HG03045 (cell line): ENCODE measurements around the gene SIN3A.
"Not testable (repeated sequence)": the region's sequence is repeated elsewhere in the genome, so short reads cannot be mapped to it uniquely, and the experiment has no call there.

Source experiments
- ATAC-seq: cut with Tn5 transposase; IDR thresholded peaks from one replicate; pipeline ENCODE4 v1.9.1; 2021; ENCODE audit warnings: mild to moderate bottlenecking, moderate library complexity; ENCODE audit not compliant: unreplicated experiment

Gene SIN3A

GRCh38 chr15:75383986-75384385 is 67.5 kb downstream of the SIN3A start:
- ATAC-seq = not testable (repeated sequence)

GRCh38 chr15:75380773-75381172 is 70.7 kb downstream of the SIN3A start:
- ATAC-seq = no peak

- no peak for ATAC-seq
Observed at GRCh38 chr15:75371901-75372688, 79.4 kb downstream of the SIN3A start.

- no peak for ATAC-seq
Observed at GRCh38 chr15:75371486-75371885, 80.0 kb downstream of the SIN3A start.

GRCh38 chr15:75369897-75370581 is 81.5 kb downstream of the SIN3A start:
- ATAC-seq = no peak

- ATAC-seq = peak; percentile 5
Observed at GRCh38 chr15:75368689-75369239, 82.7 kb downstream of the SIN3A start.

GRCh38 chr15:75367913-75368688 is 83.4 kb downstream of the SIN3A start, which contains the start of gene MAN2C1:
Gene MAN2C1 (minus strand): TSS chr15:75368607. CDS start chr15:75368583, 24 bp downstream.
- ATAC-seq = peak; percentile 84

GRCh38 chr15:75367406-75367912 is 84.0 kb downstream of the SIN3A start:
- no peak for ATAC-seq

GRCh38 chr15:75367006-75367405 is 84.5 kb downstream of the SIN3A start:
- ATAC-seq = no peak

- ATAC-seq = no peak
Observed at GRCh38 chr15:75366163-75366562, 85.3 kb downstream of the SIN3A start.

GRCh38 chr15:75364881-75365280 is 86.6 kb downstream of the SIN3A start:
- no peak for ATAC-seq

GRCh38 chr15:75363786-75364185 is 87.7 kb downstream of the SIN3A start:
- no peak for ATAC-seq

GRCh38 chr15:75362642-75363249 is 88.7 kb downstream of the SIN3A start:
- ATAC-seq = no peak

- no peak for ATAC-seq
Observed at GRCh38 chr15:75361989-75362641, 89.4 kb downstream of the SIN3A start.

- no peak for ATAC-seq
Observed at GRCh38 chr15:75361361-75361988, 90.0 kb downstream of the SIN3A start.

GRCh38 chr15:75360856-75361255 is 90.6 kb downstream of the SIN3A start:
- no peak for ATAC-seq

- ATAC-seq = no peak
Observed at GRCh38 chr15:75360391-75360790, 91.1 kb downstream of the SIN3A start.

GRCh38 chr15:75359537-75360250 is 91.8 kb downstream of the SIN3A start:
- no peak for ATAC-seq
